ENCODE data around the gene TMEM52.

The TMEM52 gene

GRCh38 chr1:1918901-1919303, at the start of gene TMEM52:
TSS of gene TMEM52 (minus strand) at chr1:1919279. CDS start at chr1:1919265, 14 bp downstream.
- DNase-seq: no peak

- no peak for DNase-seq
Measured at GRCh38 chr1:1967879-1968278, 48.8 kb upstream of the TMEM52 start.

GRCh38 chr1:1967151-1967550, 48.1 kb upstream of the TMEM52 start:
- no peak for DNase-seq

- DNase-seq: no peak
Measured at GRCh38 chr1:1966071-1966740, 47.1 kb upstream of the TMEM52 start.

GRCh38 chr1:1965546-1965945, 46.5 kb upstream of the TMEM52 start:
- no peak for DNase-seq

GRCh38 chr1:1964811-1965210, 45.7 kb upstream of the TMEM52 start:
- DNase-seq: no peak

GRCh38 chr1:1963570-1963969, 44.5 kb upstream of the TMEM52 start:
- no peak for DNase-seq

- no peak for DNase-seq
Measured at GRCh38 chr1:1962752-1963151, 43.7 kb upstream of the TMEM52 start.

- DNase-seq: no peak
Measured at GRCh38 chr1:1960480-1961196, 41.6 kb upstream of the TMEM52 start.

- peak; percentile 73 for DNase-seq
Measured at GRCh38 chr1:1959840-1960479, 40.9 kb upstream of the TMEM52 start.

GRCh38 chr1:1959459-1959839, 40.4 kb upstream of the TMEM52 start:
- no peak for DNase-seq

GRCh38 chr1:1958071-1958541, 39.0 kb upstream of the TMEM52 start:
- no peak for DNase-seq

GRCh38 chr1:1957533-1957961, 38.5 kb upstream of the TMEM52 start:
- no peak for DNase-seq

- no peak for DNase-seq
Measured at GRCh38 chr1:1956586-1957532, 37.8 kb upstream of the TMEM52 start.

GRCh38 chr1:1956101-1956500, 37.0 kb upstream of the TMEM52 start:
- DNase-seq: no peak

GRCh38 chr1:1955621-1956094, 36.6 kb upstream of the TMEM52 start:
- DNase-seq: no peak

- DNase-seq: no peak
Measured at GRCh38 chr1:1954831-1955441, 35.9 kb upstream of the TMEM52 start.

GRCh38 chr1:1954015-1954414, 34.9 kb upstream of the TMEM52 start:
- no peak for DNase-seq

- DNase-seq: no peak
Measured at GRCh38 chr1:1950940-1951339, 31.9 kb upstream of the TMEM52 start.

- no peak for DNase-seq
Measured at GRCh38 chr1:1948783-1949182, 29.7 kb upstream of the TMEM52 start.

GRCh38 chr1:1947493-1947892, 28.4 kb upstream of the TMEM52 start:
- DNase-seq: no peak

GRCh38 chr1:1946540-1946939, 27.5 kb upstream of the TMEM52 start:
- DNase-seq: no peak

Data from activated CD4-positive, alpha-beta T cell treated with anti-CD3 and anti-CD28 coated beads, Interleukin-10, Interleukin-2, amounts not matched to agents 100 ng/mL and 50 ng/mL, durations not matched to agents 16 hours and 8 hours (primary cell).